SK-N-SH treated with all-trans-retinoic acid at 6 μM for 48 hours (cell line): ENCODE results near the gene GPR18.

Source experiments
- ATAC-seq: fragments of 200-7000 bp; cut with Tn5 transposase; 3 replicates; pipeline ENCODE4 v1.9.1; 2020; ENCODE audit warnings: mild to moderate bottlenecking, moderate library complexity
- ARNTL ChIP-seq: fragments of 450-650 bp; formaldehyde crosslinking; IDR thresholded peaks from 2 replicates; pipeline ENCODE4 v1.5.0; 2020; ENCODE audit warnings: low read depth, mild to moderate bottlenecking, moderate library complexity, borderline replicate concordance
- BACH2 ChIP-seq: fragments of 250-450 bp; sonication (Bioruptor Pico); IDR thresholded peaks from 2 replicates; pipeline ENCODE4 v1.9.0; 2021; ENCODE audit warnings: mild to moderate bottlenecking, borderline replicate concordance
- CREB5 ChIP-seq: fragments of 250-450 bp; sonication (Bioruptor Pico); IDR thresholded peaks from 2 replicates; pipeline ENCODE4 v1.5.1; 2020; ENCODE audit warnings: low read depth, mild to moderate bottlenecking, moderate library complexity
- CSDC2 ChIP-seq: fragments of 250-450 bp; sonication (Bioruptor Pico); IDR thresholded peaks from 2 replicates; pipeline ENCODE4 v1.5.0; 2020; ENCODE audit warnings: mild to moderate bottlenecking, moderate library complexity
- CSRNP3 ChIP-seq: fragments of 250-450 bp; sonication (Bioruptor Pico); IDR thresholded peaks from 2 replicates; pipeline ENCODE4 v1.5.1; 2021; ENCODE audit warnings: mild to moderate bottlenecking, moderate library complexity
- ESRRG ChIP-seq: fragments of 250-450 bp; sonication (Bioruptor Pico); IDR thresholded peaks from 2 replicates; pipeline ENCODE4 v1.6.1; 2021; ENCODE audit warnings: mild to moderate bottlenecking
- GLIS3 ChIP-seq: fragments of 250-450 bp; sonication (Bioruptor Pico); IDR thresholded peaks from 2 replicates; pipeline ENCODE4 v1.5.0; 2020; ENCODE audit warnings: mild to moderate bottlenecking, moderate library complexity
- ISL1 ChIP-seq: fragments of 250-450 bp; sonication (Bioruptor Pico); IDR thresholded peaks from 2 replicates; pipeline ENCODE4 v2.1.2; 2022; ENCODE audit warnings: mild to moderate bottlenecking, moderate library complexity
- OSR1 ChIP-seq: fragments of 250-450 bp; sonication (Bioruptor Pico); IDR thresholded peaks from 2 replicates; pipeline ENCODE4 v1.8.0; 2022; ENCODE audit warnings: moderate library complexity, mild to moderate bottlenecking, inconsistent platforms
- PATZ1 ChIP-seq: fragments of 250-450 bp; sonication (Bioruptor Pico); IDR thresholded peaks from 2 replicates; pipeline ENCODE4 v1.8.0; 2020; ENCODE audit warnings: mild to moderate bottlenecking, moderate library complexity, borderline replicate concordance
- POU6F1 ChIP-seq: fragments of 250-450 bp; sonication (Bioruptor Pico); IDR thresholded peaks from 2 replicates; pipeline ENCODE4 v1.8.0; 2021; ENCODE audit warnings: low read depth, mild to moderate bottlenecking, moderate library complexity, borderline replicate concordance
- PPARA ChIP-seq: fragments of 250-450 bp; sonication (Bioruptor Pico); IDR thresholded peaks from 2 replicates; pipeline ENCODE4 v1.5.0; 2020; ENCODE audit warnings: mild to moderate bottlenecking, borderline replicate concordance
- RARB ChIP-seq: fragments of 250-450 bp; sonication (Bioruptor Pico); IDR thresholded peaks from 2 replicates; pipeline ENCODE4 v1.8.0; 2021; ENCODE audit warnings: mild to moderate bottlenecking, moderate library complexity
- SNAI2 ChIP-seq: fragments of 250-450 bp; sonication (Bioruptor Pico); IDR thresholded peaks from 2 replicates; pipeline ENCODE4 v1.5.0; 2020; ENCODE audit warnings: mild to moderate bottlenecking, moderate library complexity
- TOX ChIP-seq: fragments of 250-450 bp; sonication (Bioruptor Pico); IDR thresholded peaks from 2 replicates; pipeline ENCODE4 v1.8.0; 2021; ENCODE audit warnings: mild to moderate bottlenecking, moderate library complexity, borderline replicate concordance
- TSHZ2 ChIP-seq: fragments of 250-450 bp; sonication (Bioruptor Pico); IDR thresholded peaks from 2 replicates; pipeline ENCODE4 v1.5.0; 2020; ENCODE audit warnings: mild to moderate bottlenecking, moderate library complexity
- ZC3H10 ChIP-seq: fragments of 250-450 bp; sonication (Bioruptor Pico); IDR thresholded peaks from 2 replicates; pipeline ENCODE4 v1.5.1; 2021; ENCODE audit warnings: mild to moderate bottlenecking, moderate library complexity
- ZFP3 ChIP-seq: fragments of 250-450 bp; sonication (Bioruptor Pico); IDR thresholded peaks from 2 replicates; pipeline ENCODE4 v1.5.0; 2020; ENCODE audit warnings: mild to moderate bottlenecking, moderate library complexity
- ZFP30 ChIP-seq: fragments of 450-650 bp; formaldehyde crosslinking; IDR thresholded peaks from 2 replicates; pipeline ENCODE4 v1.5.0; 2022; ENCODE audit warnings: mild to moderate bottlenecking, moderate library complexity
- ZNF565 ChIP-seq: fragments of 450-650 bp; formaldehyde crosslinking; conservative IDR thresholded peaks from 2 replicates; pipeline ENCODE4 v1.5.0; 2020; ENCODE audit warnings: low read depth, mild to moderate bottlenecking, moderate library complexity
- ZNF70 ChIP-seq: fragments of 450-650 bp; formaldehyde crosslinking; IDR thresholded peaks from 2 replicates; pipeline ENCODE4 v1.5.0; 2020; ENCODE audit warnings: mild to moderate bottlenecking, moderate library complexity
- ZNF8 ChIP-seq: fragments of 450-650 bp; formaldehyde crosslinking; IDR thresholded peaks from 2 replicates; pipeline ENCODE4 v1.5.0; 2020; ENCODE audit warnings: mild to moderate bottlenecking, moderate library complexity

GPR18 gene

GRCh38 chr13:99227331-99227900 lies 30.8 kb downstream of the GPR18 start:
- ATAC-seq: no peak
- TF ChIP-seq CREB5 (CRISPR knock-in tag): no peak
- no peak for TF ChIP-seq SNAI2
- TF ChIP-seq RARB (CRISPR knock-in tag): no peak
- no peak for TF ChIP-seq ZNF70 (CRISPR knock-in tag)
- TF ChIP-seq ZNF565 (CRISPR knock-in tag): no peak
- TF ChIP-seq ZNF8: no peak
- TF ChIP-seq ESRRG: no peak
- TF ChIP-seq ARNTL (CRISPR knock-in tag): no peak
- no peak for TF ChIP-seq PPARA
- no peak for TF ChIP-seq PATZ1 (CRISPR knock-in tag)
- TF ChIP-seq CSRNP3 (CRISPR knock-in tag): no peak
- TF ChIP-seq ZFP30 (CRISPR knock-in tag): no peak
- no peak for TF ChIP-seq ZC3H10
- no peak for TF ChIP-seq CSDC2 (CRISPR knock-in tag)
- TF ChIP-seq OSR1 (CRISPR knock-in tag): no peak
- no peak for TF ChIP-seq GLIS3 (CRISPR knock-in tag)
- TF ChIP-seq TSHZ2 (CRISPR knock-in tag): no peak
- TF ChIP-seq ZFP3 (CRISPR knock-in tag): no peak
- no peak for TF ChIP-seq TOX (CRISPR knock-in tag)

GRCh38 chr13:99226513-99226912 lies 31.7 kb downstream of the GPR18 start:
- TF ChIP-seq ZFP30 (CRISPR knock-in tag) (no peak), SNAI2 (no peak), ZNF565 (CRISPR knock-in tag) (no peak), OSR1 (CRISPR knock-in tag) (no peak), ISL1 (CRISPR knock-in tag) (no peak), POU6F1 (no peak), ZC3H10 (no peak), CSRNP3 (CRISPR knock-in tag) (no peak), BACH2 (no peak), ZFP3 (CRISPR knock-in tag) (no peak), TSHZ2 (CRISPR knock-in tag) (no peak), PATZ1 (CRISPR knock-in tag) (no peak)
- no peak for ATAC-seq
